Activated CD4-positive, CD25-positive, alpha-beta regulatory T cell treated with anti-CD3 and anti-CD28 coated beads, Interleukin-2, amount 50 U/mL, for 16 hours (primary cell): Measurements from ENCODE around the gene LAMC2.
"Not testable (repeated sequence)": the region's sequence is repeated elsewhere in the genome, so short reads cannot be mapped to it uniquely, and the experiment has no call there.

Experiments used
- DNase-seq: peaks from one replicate; pipeline ENCODE4 v3.0.0-alpha.2; 2020; ENCODE audit warnings: low read depth, low spot score

Gene LAMC2

GRCh38 chr1:183238071-183238470 is 52.0 kb downstream of the LAMC2 start:
- no peak for DNase-seq

- DNase-seq: no peak
Observed at GRCh38 chr1:183239220-183239742, 53.2 kb downstream of the LAMC2 start.

- DNase-seq: no peak
Observed at GRCh38 chr1:183239793-183240525, 53.9 kb downstream of the LAMC2 start.

- DNase-seq: no peak
Observed at GRCh38 chr1:183240526-183240825, 54.4 kb downstream of the LAMC2 start.

- not testable (repeated sequence) for DNase-seq
Observed at GRCh38 chr1:183240853-183241252, 54.8 kb downstream of the LAMC2 start.

- DNase-seq: no peak
Observed at GRCh38 chr1:183241471-183241870, 55.4 kb downstream of the LAMC2 start.

GRCh38 chr1:183242556-183242955 is 56.5 kb downstream of the LAMC2 start:
- DNase-seq: no peak

GRCh38 chr1:183243161-183244050 is 57.3 kb downstream of the LAMC2 start:
- DNase-seq: no peak

- DNase-seq: no peak
Observed at GRCh38 chr1:183244466-183244865, 58.4 kb downstream of the LAMC2 start.

- no peak for DNase-seq
Observed at GRCh38 chr1:183245357-183245756, 59.3 kb downstream of the LAMC2 start.

GRCh38 chr1:183246436-183246835 is 60.4 kb downstream of the LAMC2 start:
- DNase-seq: no peak

GRCh38 chr1:183247066-183247465 is 61.0 kb downstream of the LAMC2 start:
- DNase-seq: no peak

- DNase-seq: no peak
Observed at GRCh38 chr1:183247484-183247883, 61.4 kb downstream of the LAMC2 start.

GRCh38 chr1:183247931-183248330 is 61.9 kb downstream of the LAMC2 start:
- no peak for DNase-seq

GRCh38 chr1:183248989-183249691 is 63.1 kb downstream of the LAMC2 start:
- DNase-seq: no peak

GRCh38 chr1:183249941-183250452 is 63.9 kb downstream of the LAMC2 start:
- no peak for DNase-seq

GRCh38 chr1:183251101-183251958 is 65.3 kb downstream of the LAMC2 start:
- no peak for DNase-seq

- DNase-seq: no peak
Observed at GRCh38 chr1:183251959-183252450, 65.9 kb downstream of the LAMC2 start.

GRCh38 chr1:183255073-183255472 is 69.0 kb downstream of the LAMC2 start:
- no peak for DNase-seq

GRCh38 chr1:183259924-183260323 is 73.9 kb downstream of the LAMC2 start:
- DNase-seq: no peak
